ENCODE results near the gene RAVER1.
A peak's percentile ranks its signal among the peaks of the same experiment; 100 is the strongest.

- TF ChIP-seq POLR2A (IDR thresholded peaks at IDR 0.05) (no peak), CTCF (IDR thresholded peaks at IDR 0.05 in 4 of 5, conservative IDR thresholded peaks at IDR 0.05 in 1 of 5) (peak in 1 of 5 experiments; percentile 17)
Measured at GRCh38 chr19:10315335-10316214, 17.8 kb downstream of the RAVER1 start, which contains the start of gene FDX2.

Measured in gastrocnemius medialis (tissue), 4 donors.